ENCODE data around the gene KCTD5.

GRCh38 chr16:2740476-2740875 lies 58.2 kb downstream of the KCTD5 start:
- no peak for TF ChIP-seq MEIS2 (IDR thresholded peaks at IDR 0.05; ENCODE audit: partially characterized antibody)
- TF ChIP-seq RB1 (IDR thresholded peaks at IDR 0.05; ENCODE audit: low read depth): no peak
- TF ChIP-seq SFPQ (IDR thresholded peaks at IDR 0.05; ENCODE audit: low read depth, low read length): no peak
